RPMI7951 (cell line): ENCODE measurements around the gene APLNR. TPM values are rescaled to one million over a fixed set of nuclear protein-coding genes. Genes with fewer than 3 reads are reported as not detected.

Experiments
- DNase-seq: peaks from one replicate; pipeline ENCODE4 v3.0.0-alpha.2; 2012; ENCODE audit warnings: low read depth
- total RNA-seq: library from RNA; depleted of rRNA; stranded (reverse); fragments of >200 nt; shearing (Covaris generic); gene quantifications from 2 replicates; pipeline ENCODE4 v1.2.3, GENCODE V29; 2014

Gene APLNR
- total RNA-seq, 1 experiment from 2014 or later, result not detected

- DNase-seq, result peak; percentile 44
These were observed 14.5 kb upstream of the APLNR start for GRCh38 chr11:57251491-57252104.

- DNase-seq, result no peak
These were observed 14.0 kb upstream of the APLNR start for GRCh38 chr11:57251037-57251436.

- DNase-seq, result peak; percentile 41
These were observed 12.6 kb upstream of the APLNR start for GRCh38 chr11:57249384-57250319.

GRCh38 chr11:57248780-57249383 lies 11.8 kb upstream of the APLNR start:
- DNase-seq, result peak; percentile 45

DNA sequence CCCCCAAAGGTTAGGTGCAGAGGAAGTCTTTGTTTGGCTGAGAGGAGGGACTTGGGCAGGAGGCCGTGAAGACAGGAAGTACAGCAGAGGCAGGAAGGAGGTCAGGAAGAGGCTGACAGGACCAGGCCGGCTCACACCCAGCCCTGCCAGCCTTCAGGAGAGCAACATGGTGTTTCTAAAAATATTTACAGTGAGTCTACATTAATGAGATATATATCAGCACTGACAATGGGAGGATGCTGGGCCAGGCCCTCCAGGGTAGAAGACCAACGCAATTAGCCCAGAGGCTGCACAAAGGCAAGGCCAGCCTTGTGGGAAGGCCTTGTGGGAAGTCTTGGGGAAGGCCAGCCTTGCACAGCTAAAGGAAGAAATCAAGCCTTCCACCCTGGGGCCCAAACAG lies 7.9 kb upstream of the APLNR start:
- DNase-seq, result no peak

DNA sequence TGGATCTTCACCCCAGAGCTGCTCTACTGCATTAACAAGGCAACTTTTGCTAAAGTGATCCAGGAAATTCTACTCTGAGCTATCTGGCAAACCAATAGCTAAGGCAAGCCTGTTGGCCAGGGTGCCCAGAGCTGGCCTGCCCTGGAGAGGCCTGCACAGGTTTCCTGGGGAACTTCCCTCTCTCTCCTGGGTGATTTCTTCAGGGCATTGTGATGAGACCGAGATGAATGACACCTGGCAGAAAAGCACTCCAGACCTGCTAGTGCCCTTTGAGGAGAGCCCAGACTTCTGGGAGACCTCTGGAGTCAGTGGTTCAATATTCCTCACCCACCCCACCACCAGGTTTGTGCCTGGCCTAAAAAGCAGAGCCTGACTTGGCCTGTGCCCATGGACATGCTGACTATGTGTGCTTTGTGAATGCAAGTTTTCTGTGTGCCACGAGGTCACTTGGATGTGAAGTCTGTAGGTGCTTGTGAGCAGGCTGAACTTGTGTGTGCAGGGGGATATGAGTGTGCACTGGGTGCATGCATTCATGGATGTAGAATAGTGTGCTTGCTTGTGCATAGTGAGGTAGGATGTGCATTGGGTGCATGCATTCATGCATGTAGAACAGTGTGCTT lies 4.4 kb upstream of the APLNR start:
- DNase-seq, result no peak

DNA sequence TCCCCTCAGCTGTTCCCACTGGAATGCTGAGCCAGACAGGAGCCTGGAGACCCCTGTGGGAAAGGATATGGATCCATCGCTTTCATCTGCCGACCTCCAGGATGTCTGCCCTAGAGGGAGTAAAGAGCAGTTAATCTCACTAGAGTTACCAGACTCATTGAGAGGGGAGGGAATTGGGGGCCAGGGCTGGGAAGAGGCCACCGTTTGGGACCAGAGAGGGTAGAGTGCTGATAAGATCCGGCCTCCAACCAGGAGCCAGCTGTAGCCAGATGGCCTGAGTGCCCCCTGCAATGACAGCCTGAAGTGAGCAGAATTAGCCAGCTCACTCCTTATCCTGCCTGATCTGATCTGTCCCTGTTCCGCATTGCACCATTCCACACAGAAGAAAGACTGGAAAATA lies 3.7 kb upstream of the APLNR start:
- no peak for DNase-seq

- no peak for DNase-seq
These were observed 3.0 kb upstream of the APLNR start for GRCh38 chr11:57240007-57240406.

GRCh38 chr11:57239348-57239747 lies 2.3 kb upstream of the APLNR start:
- no peak for DNase-seq

DNA sequence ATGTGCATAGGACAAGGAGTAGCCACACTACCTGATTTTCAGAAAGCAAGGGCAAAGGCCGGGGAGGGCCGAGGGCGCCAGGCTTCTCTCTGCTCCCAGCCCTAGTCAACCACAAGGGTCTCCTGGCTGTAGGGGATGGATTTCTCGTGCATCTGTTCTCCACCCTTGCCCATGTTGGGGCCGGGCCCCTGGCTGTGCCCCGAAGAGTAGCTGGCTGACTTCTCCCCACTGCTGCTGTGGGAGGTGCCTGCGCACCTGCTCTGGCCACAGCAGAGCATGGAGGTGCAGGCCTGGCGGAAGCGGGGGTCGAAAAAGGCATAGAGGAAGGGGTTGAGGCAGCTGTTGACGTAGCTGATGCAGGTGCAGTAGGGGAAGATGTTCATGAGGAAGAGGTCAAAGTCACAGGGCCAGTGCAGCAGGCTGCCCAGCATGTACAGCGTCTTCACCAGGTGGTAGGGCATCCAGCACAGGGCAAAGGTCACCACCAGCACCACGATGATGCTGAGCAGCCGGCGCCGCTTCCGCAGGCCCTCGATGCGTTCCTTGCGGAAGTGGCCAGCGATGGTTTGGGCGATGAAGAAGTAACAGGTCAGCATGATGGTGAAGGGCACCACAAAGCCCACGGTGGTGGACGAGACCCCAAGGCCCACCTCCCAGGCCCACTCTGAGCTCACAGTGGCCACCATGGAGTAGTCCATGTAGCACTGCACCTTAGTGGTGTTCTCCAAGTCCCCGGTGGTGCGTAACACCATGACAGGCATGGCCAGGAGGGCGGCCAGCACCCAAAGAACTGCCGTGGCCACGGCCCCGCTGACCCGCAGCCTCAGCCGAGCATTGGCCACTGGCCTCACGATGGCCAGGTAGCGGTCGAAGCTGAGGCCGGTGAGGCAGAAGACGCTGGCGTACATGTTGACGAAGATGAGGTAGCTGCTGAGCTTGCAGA lies 1.0 kb downstream of the APLNR start:
- no peak for DNase-seq

- no peak for DNase-seq
These were observed 3.3 kb downstream of the APLNR start for GRCh38 chr11:57233702-57234101.

GRCh38 chr11:57231539-57232253 lies 5.4 kb downstream of the APLNR start:
- DNase-seq, result no peak

DNA sequence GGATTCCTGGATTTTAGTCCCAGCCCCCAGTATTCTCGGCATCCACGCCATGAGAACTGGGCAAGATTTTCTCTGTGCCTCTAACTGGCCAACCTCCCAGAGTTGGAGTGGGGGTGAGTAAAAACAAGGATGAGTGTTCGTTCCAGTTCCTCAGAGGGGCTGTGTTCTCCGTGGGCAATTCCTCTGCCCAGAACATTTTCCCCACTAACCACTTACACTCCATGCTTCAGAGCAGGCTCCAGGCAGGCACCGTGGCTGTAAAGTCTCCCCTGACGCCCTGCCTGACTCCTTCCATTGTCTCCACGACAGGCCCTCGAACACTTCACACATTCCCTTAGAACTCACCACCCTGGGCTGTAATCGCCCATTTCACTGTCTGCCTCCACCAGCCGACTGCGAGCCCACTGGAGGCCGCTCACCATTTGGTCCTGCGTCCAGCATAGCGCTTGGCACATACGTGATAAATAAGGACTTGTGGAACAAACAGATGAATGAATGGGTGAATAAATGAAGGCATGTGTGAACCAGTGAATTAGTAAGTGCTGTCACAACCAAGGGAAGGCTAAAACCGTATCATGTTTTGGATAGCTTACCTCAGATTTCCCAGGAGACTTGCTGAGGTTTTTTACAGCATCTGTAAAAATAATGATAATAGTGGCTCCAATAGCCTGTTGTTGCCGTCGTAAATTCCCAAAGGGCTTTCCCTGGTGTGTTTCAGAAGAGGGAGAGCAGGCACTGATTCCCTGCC lies 6.1 kb downstream of the APLNR start:
- no peak for DNase-seq

DNA sequence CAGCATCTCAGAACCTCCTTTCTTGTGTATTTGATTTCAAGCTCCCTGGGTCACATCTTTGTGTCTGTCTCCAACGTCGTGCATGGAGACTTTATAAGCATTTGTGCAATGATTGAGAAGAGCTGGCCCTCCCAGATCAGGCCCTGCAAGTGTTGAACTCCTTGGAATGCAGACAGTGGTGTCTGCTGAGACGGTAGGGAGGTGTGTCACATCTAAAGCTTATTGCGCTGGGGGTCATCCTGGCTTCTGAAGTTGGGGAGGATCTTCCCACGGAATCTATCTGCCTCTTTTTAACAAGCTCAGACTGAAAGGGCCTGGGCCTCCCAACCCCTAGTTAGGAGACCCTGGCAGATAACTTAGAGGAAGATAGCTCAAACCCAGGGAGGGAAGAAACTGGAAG lies 6.7 kb downstream of the APLNR start:
- no peak for DNase-seq

DNA sequence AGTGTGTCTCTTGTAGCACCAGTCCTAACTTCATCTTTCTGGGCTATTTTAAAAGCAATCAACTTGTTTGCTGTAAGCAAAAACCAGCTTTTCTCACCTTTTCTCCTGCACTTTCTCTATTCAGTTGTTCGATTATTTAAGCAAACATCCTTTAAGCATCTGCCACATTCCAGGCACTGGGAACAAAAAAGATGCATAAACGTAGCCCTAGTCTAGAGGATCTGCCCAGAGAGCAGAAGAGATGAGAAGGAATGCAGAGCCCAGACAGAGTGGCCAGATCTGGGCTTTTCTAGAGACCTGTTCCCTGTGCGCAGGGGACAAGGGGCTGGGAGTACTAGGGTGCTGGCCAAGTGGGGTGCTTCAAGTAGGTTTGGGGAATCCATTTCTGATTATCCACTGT lies 8.4 kb downstream of the APLNR start:
- no peak for DNase-seq

- DNase-seq, result no peak
These were observed 12.5 kb downstream of the APLNR start for GRCh38 chr11:57224537-57224936.

- no peak for DNase-seq
These were observed 12.9 kb downstream of the APLNR start for GRCh38 chr11:57224128-57224527.

DNA sequence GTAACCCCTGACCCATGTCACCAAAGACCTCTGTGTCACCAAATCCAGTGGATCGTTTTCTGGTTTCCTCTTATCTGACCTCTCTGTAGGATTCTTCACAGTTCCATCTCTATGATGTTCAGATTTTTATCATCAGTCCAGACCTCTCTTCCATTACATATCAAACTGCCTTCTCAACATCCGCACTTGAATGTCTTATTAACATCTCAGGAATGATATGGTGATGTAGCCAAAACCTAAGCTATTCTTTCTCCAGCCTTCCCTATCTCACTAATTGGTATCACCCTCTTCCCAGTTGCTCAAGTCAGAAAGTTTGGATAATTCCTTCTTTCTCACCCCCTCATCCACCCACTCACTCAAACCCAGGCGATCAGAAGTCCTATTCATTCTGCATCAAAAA lies 13.4 kb downstream of the APLNR start:
- no peak for DNase-seq

- no peak for DNase-seq
These were observed 14.8 kb downstream of the APLNR start for GRCh38 chr11:57222239-57222638.
